DND-41 (cell line): ENCODE data around the gene IFNB1.

Source experiments
- ATAC-seq: fragments of 200-7000 bp; cut with Tn5 transposase; 3 replicates; pipeline ENCODE4 v1.9.1; 2021; ENCODE audit warnings: low read depth; ENCODE audit not compliant: insufficient read depth
- DNase-seq: peaks from one replicate; pipeline ENCODE4 v3.0.0-alpha.2; 2020
- H2AFZ ChIP-seq: 2 replicates; pipeline ENCODE4 v1.6.0; 2012; ENCODE audit warnings: low read depth, low read length
- H3K27ac ChIP-seq: 2 replicates; pipeline ENCODE4 v1.5.1; 2012; ENCODE audit warnings: low read length, inconsistent platforms
- H3K27me3 ChIP-seq: fragments of 200-600 bp; sonication (generic); 2 replicates; pipeline ENCODE4 v1.6.0; 2012; ENCODE audit warnings: low read length, mild to moderate bottlenecking, inconsistent platforms; ENCODE audit not compliant: insufficient read depth, poor library complexity
- H3K36me3 ChIP-seq: 2 replicates; pipeline ENCODE4 v1.5.1; 2012; ENCODE audit warnings: low read length, inconsistent platforms; ENCODE audit not compliant: insufficient read depth
- H3K4me1 ChIP-seq: 2 replicates; pipeline ENCODE4 v1.5.1; 2012; ENCODE audit warnings: mild to moderate bottlenecking, low read length; ENCODE audit not compliant: insufficient read depth
- H3K4me2 ChIP-seq: 2 replicates; pipeline ENCODE4 v1.6.0; 2012; ENCODE audit warnings: mild to moderate bottlenecking, moderate library complexity, low read length, inconsistent platforms; ENCODE audit not compliant: insufficient read depth
- H3K4me3 ChIP-seq, 2 experiments: fragments of 200-600 bp in 1 of 2; shearing (Covaris generic) in 1 of 2; 2 replicates each; pipeline ENCODE4 v1.5.1; 2012 to 2016; ENCODE audit warnings: inconsistent platforms in 2 of 2, low read length in 2 of 2, mild to moderate bottlenecking in 2 of 2, low read depth in 1 of 2, moderate library complexity in 1 of 2
- H3K79me2 ChIP-seq: 2 replicates; pipeline ENCODE4 v1.6.0; 2012; ENCODE audit warnings: low read length, inconsistent platforms; ENCODE audit not compliant: insufficient read depth
- H3K9ac ChIP-seq: 2 replicates; pipeline ENCODE4 v1.6.0; 2012; ENCODE audit warnings: low read depth, mild to moderate bottlenecking, inconsistent platforms, low read length, moderate library complexity
- H3K9me3 ChIP-seq: 2 replicates; pipeline ENCODE4 v1.5.1; 2012; ENCODE audit warnings: low read length, moderate library complexity, mild to moderate bottlenecking, inconsistent platforms; ENCODE audit not compliant: insufficient read depth, severe bottlenecking
- H4K20me1 ChIP-seq: 2 replicates; pipeline ENCODE4 v1.6.0; 2012; ENCODE audit warnings: low read length; ENCODE audit not compliant: insufficient read depth
- EZH2 ChIP-seq: IDR thresholded peaks from 3 replicates; pipeline ENCODE4 v1.6.1; 2012; ENCODE audit warnings: borderline replicate concordance, low read depth, mild to moderate bottlenecking, moderate library complexity, low read length, inconsistent platforms; ENCODE audit not compliant: severe bottlenecking
- TF ChIP-seq, protein P1 (sequence below): IDR thresholded peaks from 2 replicates; pipeline ENCODE4 v1.5.1; 2012; ENCODE audit warnings: borderline replicate concordance, low read length, moderate library complexity, mild to moderate bottlenecking; ENCODE audit not compliant: poor library complexity, severe bottlenecking; ENCODE audit errors: extremely low read depth

IFNB1 gene

DNA sequence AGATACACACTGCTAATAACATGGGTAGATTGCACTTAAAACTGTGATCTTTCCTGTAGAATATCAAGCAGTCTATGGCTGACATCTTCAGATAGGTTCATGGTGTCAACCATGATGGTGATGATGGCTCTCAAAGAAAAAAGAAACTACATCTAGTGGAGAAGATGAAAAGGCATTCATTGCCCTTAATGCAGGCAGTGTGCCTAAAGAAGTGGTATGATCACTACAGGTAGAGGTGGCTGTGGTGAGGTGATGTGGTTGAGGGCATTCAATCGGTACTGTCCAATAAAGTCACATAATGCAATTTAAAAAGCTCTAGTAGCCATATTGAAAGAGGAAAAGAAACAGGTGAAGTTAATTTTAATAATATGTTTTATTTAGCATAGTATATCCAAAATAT is 3.1 kb upstream of the IFNB1 start:
- Histone ChIP-seq H3K9ac (no peak overlapping the region; the same call in 1 of the 2 replicates), H3K9me3 (peaks cover 3% of the 10 kb centered on the region), H3K79me2 (no peaks in the 10 kb centered on the region), H2AFZ (0 out of 2 replicates have a peak overlapping the region, but pooled peaks have one; percentile 42), H3K27me3 (no peaks in the 10 kb centered on the region), H3K27ac (peak overlapping the region; percentile 88), H3K36me3 (no peaks in the 10 kb centered on the region), H3K4me3 (no peak overlapping the region), H4K20me1 (no peaks in the 10 kb centered on the region), H3K4me1 (peaks cover 63% of the 10 kb centered on the region), H3K4me2 (no peak overlapping the region)
- ATAC-seq, result no peak
- TF ChIP-seq, protein P1, sequence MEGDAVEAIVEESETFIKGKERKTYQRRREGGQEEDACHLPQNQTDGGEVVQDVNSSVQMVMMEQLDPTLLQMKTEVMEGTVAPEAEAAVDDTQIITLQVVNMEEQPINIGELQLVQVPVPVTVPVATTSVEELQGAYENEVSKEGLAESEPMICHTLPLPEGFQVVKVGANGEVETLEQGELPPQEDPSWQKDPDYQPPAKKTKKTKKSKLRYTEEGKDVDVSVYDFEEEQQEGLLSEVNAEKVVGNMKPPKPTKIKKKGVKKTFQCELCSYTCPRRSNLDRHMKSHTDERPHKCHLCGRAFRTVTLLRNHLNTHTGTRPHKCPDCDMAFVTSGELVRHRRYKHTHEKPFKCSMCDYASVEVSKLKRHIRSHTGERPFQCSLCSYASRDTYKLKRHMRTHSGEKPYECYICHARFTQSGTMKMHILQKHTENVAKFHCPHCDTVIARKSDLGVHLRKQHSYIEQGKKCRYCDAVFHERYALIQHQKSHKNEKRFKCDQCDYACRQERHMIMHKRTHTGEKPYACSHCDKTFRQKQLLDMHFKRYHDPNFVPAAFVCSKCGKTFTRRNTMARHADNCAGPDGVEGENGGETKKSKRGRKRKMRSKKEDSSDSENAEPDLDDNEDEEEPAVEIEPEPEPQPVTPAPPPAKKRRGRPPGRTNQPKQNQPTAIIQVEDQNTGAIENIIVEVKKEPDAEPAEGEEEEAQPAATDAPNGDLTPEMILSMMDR, result no peak
- TF ChIP-seq EZH2, result no peak
- DNase-seq, result no peak

DNA sequence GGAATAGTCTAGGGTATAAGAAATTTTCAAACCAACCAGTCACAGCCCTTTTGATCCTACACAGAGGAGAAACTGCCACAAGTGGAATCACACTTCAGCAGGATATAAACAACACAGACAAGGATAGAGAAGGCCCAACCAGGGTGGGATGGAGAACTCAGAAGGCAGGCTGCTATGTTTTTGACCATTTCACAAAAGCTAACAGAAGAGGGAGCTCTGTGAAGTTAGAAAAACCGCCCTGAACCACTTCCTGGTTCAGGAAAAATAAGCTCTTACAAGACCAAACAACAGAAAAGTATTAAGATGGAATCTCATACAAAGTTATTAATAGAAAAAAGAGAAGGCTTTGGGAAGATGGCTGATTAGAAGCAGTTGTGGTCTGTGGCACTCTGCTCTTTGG is 960 bp upstream of the IFNB1 start:
- no peak overlapping the region for H3K4me3 ChIP-seq
- peak overlapping the region; percentile 72 for H3K27ac ChIP-seq
- no peak for ATAC-seq
- no peaks in the 10 kb centered on the region for H3K79me2 ChIP-seq
- DNase-seq, result peak; percentile 31
- peaks cover 3% of the 10 kb centered on the region for H3K9me3 ChIP-seq
- peak overlapping the region; percentile 58 for H2AFZ ChIP-seq
- no peaks in the 10 kb centered on the region for H3K27me3 ChIP-seq
- H4K20me1 ChIP-seq, result no peaks in the 10 kb centered on the region
- H3K9ac ChIP-seq, result no peak overlapping the region
- no peak for TF ChIP-seq EZH2
- TF ChIP-seq, protein P1, result peak; percentile 64
- H3K4me1 ChIP-seq, result peaks cover 48% of the 10 kb centered on the region
- H3K36me3 ChIP-seq, result no peaks in the 10 kb centered on the region
- H3K4me2 ChIP-seq, result 0 out of 2 replicates have a peak overlapping the region, but pooled peaks have one; percentile 12

DNA sequence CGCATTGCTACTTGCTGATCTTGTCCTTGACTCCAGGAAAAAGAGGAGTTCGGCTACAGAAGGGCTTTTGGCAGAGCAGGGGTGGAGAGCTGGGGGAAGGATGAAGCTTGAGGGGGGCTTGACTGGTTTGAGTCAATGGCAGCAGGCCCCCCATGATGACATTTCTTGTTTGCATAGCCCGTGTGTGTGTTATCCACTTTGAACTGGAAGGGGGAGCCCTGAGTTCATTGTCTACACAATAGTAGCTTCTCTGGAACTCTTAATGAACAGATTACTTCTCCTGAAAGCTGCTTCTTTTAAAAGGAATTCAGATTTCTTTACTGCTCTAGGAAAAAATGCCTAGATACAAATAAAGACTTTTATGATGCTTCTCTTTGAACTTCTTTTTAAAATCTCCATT is 2.3 kb downstream of the IFNB1 start:
- H3K4me2 ChIP-seq, result no peak overlapping the region
- TF ChIP-seq, protein P1, result no peak
- TF ChIP-seq EZH2, result no peak
- H3K36me3 ChIP-seq, result no peaks in the 10 kb centered on the region
- no peaks in the 10 kb centered on the region for H3K27me3 ChIP-seq
- H4K20me1 ChIP-seq, result no peaks in the 10 kb centered on the region
- H3K9me3 ChIP-seq, result peaks cover 3% of the 10 kb centered on the region
- DNase-seq, result no peak
- no peak overlapping the region for H3K9ac ChIP-seq
- no peaks in the 10 kb centered on the region for H3K79me2 ChIP-seq
- H3K4me1 ChIP-seq, result peaks cover 16% of the 10 kb centered on the region
- no peak overlapping the region for H3K27ac ChIP-seq
- no peak for ATAC-seq
- H2AFZ ChIP-seq, result no peak overlapping the region
- H3K4me3 ChIP-seq, result no peak overlapping the region

DNA sequence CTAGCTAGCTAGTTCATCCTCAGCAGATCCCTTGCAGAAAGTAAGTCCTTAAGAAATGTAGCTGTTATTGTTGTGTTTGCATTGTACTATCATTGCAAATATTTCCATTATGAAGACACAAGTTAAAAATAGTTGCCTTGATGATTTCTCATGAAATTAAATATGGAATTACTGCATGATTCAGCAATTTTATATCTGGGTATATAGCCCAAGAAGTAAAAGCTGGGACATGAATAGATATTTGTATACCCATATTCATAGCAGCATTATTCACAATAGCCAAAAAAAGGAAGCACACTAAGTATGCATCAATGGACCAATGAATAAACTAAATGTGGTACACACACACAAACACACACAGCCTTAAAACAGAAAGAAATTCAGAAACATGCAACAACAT is 6.8 kb downstream of the IFNB1 start:
- Histone ChIP-seq H3K4me1 (peaks cover 11% of the 10 kb centered on the region; the same call in 1 of the 2 replicates), H3K79me2 (no peaks in the 10 kb centered on the region), H3K9me3 (no peaks in the 10 kb centered on the region), H3K27me3 (no peaks in the 10 kb centered on the region), H3K4me3 (no peak overlapping the region), H4K20me1 (no peaks in the 10 kb centered on the region), H3K27ac (no peak overlapping the region), H3K36me3 (no peaks in the 10 kb centered on the region), H3K9ac (no peak overlapping the region), H2AFZ (no peak overlapping the region), H3K4me2 (no peak overlapping the region)
- no peak for ATAC-seq
- TF ChIP-seq, protein P1, result no peak
- TF ChIP-seq EZH2, result no peak
- DNase-seq, result no peak
